Measurements from ENCODE around the gene ANKRD49. TPM values are rescaled to one million over a fixed set of nuclear protein-coding genes. Genes with fewer than 3 reads are reported as not detected.

Gene ANKRD49
- total RNA-seq, 2 donors from 2014 or later: 11.2 to 14.4 TPM

GRCh38 chr11:94472916-94473799 lies 20.6 kb upstream of the ANKRD49 start:
- H3K36me3 ChIP-seq (ENCODE audit: control insufficient read depth, insufficient read depth, low read length): peaks cover 52% of the 10 kb centered on the region
- no peaks in the 10 kb centered on the region for H3K9me3 ChIP-seq (ENCODE audit: control insufficient read depth, low read length)
- peaks cover 4% of the 10 kb centered on the region for H3K4me1 Mint-ChIP-seq
- H3K27ac Mint-ChIP-seq: peak overlapping the region; percentile 25
- peaks cover 3% of the 10 kb centered on the region for H3K4me1 ChIP-seq (ENCODE audit: control insufficient read depth, insufficient read depth, low read length)
- no peak for DNase-seq
- H3K4me3 Mint-ChIP-seq: no peak overlapping the region
- no peak for TF ChIP-seq CTCF (conservative IDR thresholded peaks at IDR 0.05)
- H3K4me3 ChIP-seq (ENCODE audit: low read length): no peak overlapping the region
- no peaks in the 10 kb centered on the region for H3K9me3 Mint-ChIP-seq
- peaks cover 25% of the 10 kb centered on the region for H3K36me3 Mint-ChIP-seq (ENCODE audit: low read depth)
- H3K9ac ChIP-seq (ENCODE audit: extremely low read depth, low read length, poor library complexity, severe bottlenecking): no peak overlapping the region
- no peaks in the 10 kb centered on the region for H3K27me3 ChIP-seq (ENCODE audit: control insufficient read depth, insufficient read depth, low read length, poor library complexity, severe bottlenecking)
- H3K27me3 Mint-ChIP-seq (ENCODE audit: insufficient read depth): no peaks in the 10 kb centered on the region
- H3K27ac ChIP-seq (ENCODE audit: low read depth, low read length): no peak overlapping the region
- 96 to 100% methylated on average over 2 to 3 of the region's 3 CpGs for WGBS, 2 experiments (ENCODE audit: insufficient coverage in 1 of 2, insufficient read length in 1 of 2)

DNA sequence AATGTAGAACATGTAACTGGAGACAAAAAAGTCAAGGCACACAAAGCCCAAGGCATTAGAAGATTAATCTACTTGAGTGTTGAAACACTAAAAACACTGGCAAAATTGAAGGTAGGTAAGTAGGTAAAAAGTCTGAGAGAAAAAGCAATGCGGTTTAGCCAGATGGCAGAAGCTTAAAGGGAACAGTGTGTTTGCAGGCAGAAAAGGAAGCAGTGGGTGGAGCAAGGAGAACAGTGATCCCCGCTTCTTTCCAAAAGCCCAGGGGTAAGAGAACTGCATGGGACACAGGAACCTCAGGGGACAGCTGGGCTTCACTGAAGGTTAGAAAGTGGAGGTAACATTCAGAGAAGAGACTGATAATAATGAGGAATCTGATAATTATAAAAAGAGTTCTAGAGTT lies 16.2 kb upstream of the ANKRD49 start:
- Mint-ChIP-seq H3K36me3 (ENCODE audit: low read depth) (peaks cover 44% of the 10 kb centered on the region), H3K27ac (peak overlapping the region; percentile 5), H3K4me3 (no peak overlapping the region), H3K9me3 (no peaks in the 10 kb centered on the region), H3K4me1 (peaks cover 4% of the 10 kb centered on the region), H3K27me3 (ENCODE audit: insufficient read depth) (no peaks in the 10 kb centered on the region)
- 94 to 95% methylated on average over 2 of the region's 2 CpGs for WGBS, 2 experiments (ENCODE audit: insufficient coverage in 1 of 2, insufficient read length in 1 of 2)
- H3K4me3 ChIP-seq (ENCODE audit: low read length): no peak overlapping the region
- no peak for TF ChIP-seq CTCF (conservative IDR thresholded peaks at IDR 0.05)
- no peak for DNase-seq
- no peaks in the 10 kb centered on the region for H3K27me3 ChIP-seq (ENCODE audit: control insufficient read depth, insufficient read depth, low read length, poor library complexity, severe bottlenecking)
- no peaks in the 10 kb centered on the region for H3K4me1 ChIP-seq (ENCODE audit: control insufficient read depth, insufficient read depth, low read length)
- H3K9ac ChIP-seq (ENCODE audit: extremely low read depth, low read length, poor library complexity, severe bottlenecking): no peak overlapping the region
- H3K36me3 ChIP-seq (ENCODE audit: control insufficient read depth, insufficient read depth, low read length): peaks cover 62% of the 10 kb centered on the region
- no peak overlapping the region for H3K27ac ChIP-seq (ENCODE audit: low read depth, low read length)
- no peaks in the 10 kb centered on the region for H3K9me3 ChIP-seq (ENCODE audit: control insufficient read depth, low read length)

GRCh38 chr11:94481342-94481741 lies 12.4 kb upstream of the ANKRD49 start:
- no peak overlapping the region for H3K27ac ChIP-seq (ENCODE audit: low read depth, low read length)
- H3K36me3 Mint-ChIP-seq (ENCODE audit: low read depth): peaks cover 57% of the 10 kb centered on the region
- no peaks in the 10 kb centered on the region for H3K9me3 ChIP-seq (ENCODE audit: control insufficient read depth, low read length)
- no peak overlapping the region for H3K4me3 ChIP-seq (ENCODE audit: low read length)
- no peaks in the 10 kb centered on the region for H3K9me3 Mint-ChIP-seq
- H3K4me1 ChIP-seq (ENCODE audit: control insufficient read depth, insufficient read depth, low read length): no peaks in the 10 kb centered on the region
- H3K36me3 ChIP-seq (ENCODE audit: control insufficient read depth, insufficient read depth, low read length): peaks cover 70% of the 10 kb centered on the region
- no peak overlapping the region for H3K9ac ChIP-seq (ENCODE audit: extremely low read depth, low read length, poor library complexity, severe bottlenecking)
- peak overlapping the region; percentile 42 for H3K27ac Mint-ChIP-seq
- no peaks in the 10 kb centered on the region for H3K4me1 Mint-ChIP-seq
- no peaks in the 10 kb centered on the region for H3K27me3 Mint-ChIP-seq (ENCODE audit: insufficient read depth)
- no peak for TF ChIP-seq CTCF (conservative IDR thresholded peaks at IDR 0.05)
- H3K4me3 Mint-ChIP-seq: no peak overlapping the region
- no peaks in the 10 kb centered on the region for H3K27me3 ChIP-seq (ENCODE audit: control insufficient read depth, insufficient read depth, low read length, poor library complexity, severe bottlenecking)
- no peak for DNase-seq
